Measurements from ENCODE around the gene RAI1.

DNA sequence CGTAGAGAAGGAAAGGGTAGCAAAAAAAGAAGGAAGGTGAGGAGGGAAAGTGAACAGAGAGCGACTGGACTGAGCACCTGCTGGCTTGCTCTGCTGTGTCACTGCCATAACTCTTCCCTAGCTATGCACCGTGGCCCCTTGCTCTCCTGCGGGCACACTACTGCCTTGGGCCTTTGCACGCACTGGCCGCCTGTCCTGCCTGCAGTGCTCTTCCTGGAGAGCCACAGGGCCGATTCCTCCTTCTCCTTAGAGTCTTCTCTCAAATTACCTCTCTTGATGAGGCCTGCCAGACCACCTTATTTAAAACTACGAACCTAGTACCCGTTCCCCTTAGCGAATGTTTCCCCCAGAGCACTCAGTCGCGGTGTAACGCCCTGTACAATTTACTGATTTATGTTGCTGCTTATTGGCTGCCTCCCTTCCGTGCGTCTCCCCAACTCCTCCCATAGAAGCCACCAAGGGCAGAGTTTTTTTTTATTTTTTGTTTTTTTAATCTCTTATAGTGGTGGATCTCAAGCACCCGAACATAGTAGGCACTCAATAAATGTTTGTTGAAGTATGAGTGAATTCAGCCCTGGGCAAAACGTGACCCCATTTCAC lies 70.3 kb downstream of the RAI1 start:
- TF ChIP-seq CTCF (IDR thresholded peaks at IDR 0.05): no peak
- TF ChIP-seq POLR2A (IDR thresholded peaks at IDR 0.05): no peak

Measured in lower leg skin (tissue), 3 donors.